Measurements from ENCODE around the gene ARHGEF19.

DNA sequence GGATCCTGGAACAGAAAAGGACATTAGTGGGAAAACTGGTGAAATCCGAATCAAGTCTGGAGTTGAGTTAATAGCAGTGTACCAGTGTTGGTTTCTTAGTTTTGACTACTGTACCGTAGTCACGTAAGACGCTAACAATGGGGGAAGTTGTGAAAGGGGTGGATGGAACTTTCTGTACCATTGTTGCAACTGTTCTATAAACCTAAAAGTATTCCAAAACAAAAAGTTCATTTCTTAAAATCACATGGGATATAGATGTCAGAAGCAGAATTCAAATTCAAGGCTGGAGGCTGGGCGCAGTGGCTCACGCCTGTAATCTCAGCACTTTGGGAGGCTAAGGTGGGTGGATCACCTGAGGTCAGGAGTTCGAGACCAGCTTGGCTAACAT lies 16.9 kb downstream of the ARHGEF19 start:
- TF ChIP-seq POLR2AphosphoS5 (IDR thresholded peaks at IDR 0.05; ENCODE audit: borderline replicate concordance, low read depth, low read length) (no peak), EZH2 (IDR thresholded peaks at IDR 0.05) (no peak)

All from SK-N-MC (cell line).